HG02642 (cell line): ENCODE data around the gene EFCAB10.
A peak's percentile ranks its signal among the peaks of the same experiment; 100 is the strongest.

Source experiments
- ATAC-seq: cut with Tn5 transposase; IDR thresholded peaks from one replicate; pipeline ENCODE4 v1.9.1; 2021; ENCODE audit warnings: mild to moderate bottlenecking; ENCODE audit not compliant: unreplicated experiment, poor library complexity

EFCAB10 gene

GRCh38 chr7:105581066-105581811, at the start of gene EFCAB10:
Gene EFCAB10 (minus strand): TSS chr7:105581493. CDS start chr7:105581463, 30 bp downstream.
- peak; percentile 88 for ATAC-seq

GRCh38 chr7:105625986-105626385, 44.7 kb upstream of the EFCAB10 start:
- ATAC-seq = no peak

- no peak for ATAC-seq
These were observed 42.6 kb upstream of the EFCAB10 start for GRCh38 chr7:105623906-105624305.

- no peak for ATAC-seq
These were observed 42.1 kb upstream of the EFCAB10 start for GRCh38 chr7:105623378-105623777.

- no peak for ATAC-seq
These were observed 40.9 kb upstream of the EFCAB10 start for GRCh38 chr7:105622106-105622731.

GRCh38 chr7:105621617-105622016, 40.3 kb upstream of the EFCAB10 start:
- no peak for ATAC-seq

- no peak for ATAC-seq
These were observed 39.9 kb upstream of the EFCAB10 start for GRCh38 chr7:105621176-105621575.

GRCh38 chr7:105619590-105619989, 38.3 kb upstream of the EFCAB10 start:
- ATAC-seq = no peak

- ATAC-seq = no peak
These were observed 36.7 kb upstream of the EFCAB10 start for GRCh38 chr7:105618016-105618296.

GRCh38 chr7:105617280-105618015, 36.2 kb upstream of the EFCAB10 start:
- no peak for ATAC-seq

- ATAC-seq = no peak
These were observed 33.1 kb upstream of the EFCAB10 start for GRCh38 chr7:105614341-105614840.

GRCh38 chr7:105613611-105614330, 32.5 kb upstream of the EFCAB10 start:
- ATAC-seq = no peak

- no peak for ATAC-seq
These were observed 31.5 kb upstream of the EFCAB10 start for GRCh38 chr7:105612806-105613205.

- ATAC-seq = no peak
These were observed 30.8 kb upstream of the EFCAB10 start for GRCh38 chr7:105611856-105612775.

- ATAC-seq = no peak
These were observed 29.1 kb upstream of the EFCAB10 start for GRCh38 chr7:105610165-105610930.

GRCh38 chr7:105602325-105603305, 21.3 kb upstream of the EFCAB10 start:
- no peak for ATAC-seq

- ATAC-seq = no peak
These were observed 19.6 kb upstream of the EFCAB10 start for GRCh38 chr7:105600720-105601550.
